OCI-M2 (cell line): ENCODE results near the gene EEPD1.

Experiments used
- DNase-seq: peaks from one replicate; lab custom pipeline; 2025; ENCODE audit not compliant: unreplicated experiment; lab: John Stamatoyannopoulos, UW

The EEPD1 gene

DNA sequence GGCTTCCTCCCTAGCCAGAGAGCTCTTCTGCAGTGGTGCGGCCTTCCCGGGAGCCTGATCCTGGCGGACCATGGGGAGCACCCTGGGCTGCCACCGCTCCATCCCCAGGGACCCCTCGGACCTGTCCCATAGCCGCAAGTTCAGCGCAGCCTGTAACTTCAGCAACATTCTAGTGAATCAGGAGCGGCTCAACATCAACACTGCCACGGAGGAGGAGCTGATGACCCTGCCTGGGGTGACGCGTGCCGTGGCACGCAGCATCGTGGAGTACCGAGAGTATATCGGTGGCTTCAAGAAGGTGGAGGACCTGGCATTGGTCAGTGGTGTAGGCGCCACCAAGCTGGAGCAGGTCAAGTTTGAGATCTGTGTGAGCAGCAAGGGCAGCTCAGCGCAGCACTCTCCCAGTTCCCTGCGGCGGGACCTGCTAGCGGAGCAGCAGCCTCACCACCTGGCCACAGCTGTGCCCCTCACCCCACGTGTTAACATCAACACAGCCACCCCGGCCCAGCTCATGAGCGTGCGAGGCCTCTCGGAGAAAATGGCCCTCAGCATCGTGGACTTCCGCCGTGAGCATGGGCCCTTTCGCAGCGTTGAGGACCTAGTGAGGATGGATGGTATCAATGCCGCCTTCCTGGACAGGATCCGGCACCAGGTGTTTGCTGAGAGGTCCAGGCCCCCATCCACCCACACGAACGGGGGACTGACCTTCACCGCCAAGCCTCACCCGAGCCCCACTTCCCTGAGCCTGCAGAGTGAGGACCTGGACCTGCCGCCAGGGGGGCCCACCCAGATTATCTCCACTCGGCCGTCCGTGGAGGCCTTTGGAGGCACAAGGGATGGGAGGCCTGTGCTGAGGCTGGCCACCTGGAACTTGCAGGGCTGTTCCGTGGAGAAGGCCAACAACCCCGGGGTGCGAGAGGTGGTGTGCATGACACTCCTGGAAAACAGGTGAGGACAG, 1.5 kb downstream of the EEPD1 start:
- no peak for DNase-seq

DNA sequence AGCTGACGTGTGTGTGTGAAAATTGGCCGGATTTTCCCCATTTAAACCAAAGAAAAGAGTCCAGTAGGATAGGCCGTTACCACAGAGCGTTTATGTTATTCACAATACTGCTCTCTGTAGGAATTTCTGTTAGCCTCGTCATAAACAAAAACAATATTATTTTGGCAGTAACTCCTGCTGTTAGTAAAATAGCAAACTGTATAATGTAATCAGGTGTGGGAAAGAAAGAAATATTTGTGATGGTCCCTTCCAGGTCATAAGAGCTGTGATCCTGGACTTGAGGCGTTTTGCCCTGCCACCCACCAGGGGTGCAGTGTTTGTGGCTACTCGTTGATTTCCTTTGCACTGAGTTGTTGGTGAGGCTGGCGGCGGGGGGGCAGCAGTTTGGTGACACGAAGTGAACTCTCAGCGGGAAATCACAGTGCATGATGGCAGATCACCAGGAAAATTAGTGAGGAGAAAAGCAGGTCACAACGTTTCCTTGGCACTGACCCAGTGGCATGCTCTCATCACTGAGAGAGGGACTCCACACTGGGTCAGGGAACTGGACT, 2.8 kb downstream of the EEPD1 start:
- DNase-seq = no peak

DNA sequence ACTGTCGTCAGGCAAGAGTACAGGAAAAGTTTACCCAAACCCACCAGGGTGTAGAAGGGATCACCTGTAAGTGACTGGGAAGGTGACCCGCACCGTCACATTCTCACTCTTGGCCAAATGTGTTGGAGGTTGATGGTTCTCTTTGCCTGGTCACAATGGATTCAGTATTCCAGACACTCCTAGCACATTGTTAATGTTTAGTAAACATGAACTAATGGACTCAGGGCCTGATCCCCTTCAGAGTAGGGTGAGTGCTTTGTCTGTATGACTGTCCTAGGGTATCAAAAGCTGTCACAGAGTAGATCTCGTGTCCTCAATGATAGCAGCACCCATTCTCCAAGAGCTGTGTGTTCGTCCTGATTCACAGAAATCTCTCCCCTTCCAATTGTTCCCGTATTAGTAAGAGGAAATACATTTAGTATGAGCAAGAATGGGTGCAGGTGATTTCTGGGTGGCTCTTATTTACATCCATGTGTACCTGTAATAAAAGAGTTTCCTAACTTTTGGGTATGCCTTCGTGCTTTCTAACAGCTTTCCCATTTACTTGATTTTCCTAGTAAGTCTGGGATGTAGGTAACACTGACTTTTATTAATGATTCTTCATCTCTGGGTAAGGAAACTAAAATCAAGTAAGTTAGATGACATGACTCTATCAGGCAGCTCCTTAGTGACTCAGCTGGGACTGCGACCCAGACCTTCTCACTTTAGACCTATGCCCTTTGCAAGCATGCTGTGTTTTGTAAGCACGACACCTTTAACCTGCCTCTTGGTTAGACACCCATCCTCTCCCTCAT, 4.7 kb downstream of the EEPD1 start:
- no peak for DNase-seq

DNA sequence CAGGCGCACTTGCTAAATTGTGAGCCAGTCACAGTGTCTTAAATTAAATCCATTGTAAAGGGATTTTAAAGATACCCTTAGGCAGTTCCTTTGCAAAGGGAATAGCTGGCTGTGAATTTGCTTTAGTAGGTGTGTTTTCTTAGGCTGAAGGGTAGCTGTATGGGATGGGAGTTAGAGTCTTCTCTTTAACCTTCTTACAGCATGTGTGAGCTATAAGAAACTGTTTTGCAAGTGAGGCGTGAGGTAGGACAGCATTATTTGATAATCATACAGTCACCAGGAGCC, 5.2 kb downstream of the EEPD1 start:
- no peak for DNase-seq

DNA sequence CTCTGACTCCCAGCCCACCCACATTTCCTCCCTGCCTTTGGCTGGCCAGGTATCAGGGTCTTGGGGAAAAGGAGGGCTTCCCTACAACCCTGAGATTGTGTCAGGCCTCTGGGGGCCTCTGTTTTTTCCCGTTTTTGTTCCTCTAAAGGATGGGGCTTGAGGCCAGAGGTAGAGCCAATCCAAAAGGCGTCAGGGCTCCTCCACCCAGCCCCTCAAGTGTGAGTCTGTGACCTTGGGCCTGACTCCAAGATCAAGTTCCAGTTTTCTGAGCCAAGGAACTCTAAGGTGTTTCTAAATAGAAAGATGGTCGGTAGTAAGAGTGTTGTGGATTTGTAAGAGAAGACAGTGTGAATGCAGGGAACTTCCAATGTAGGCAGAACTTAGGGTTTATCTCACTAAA, 6.6 kb downstream of the EEPD1 start:
- no peak for DNase-seq

DNA sequence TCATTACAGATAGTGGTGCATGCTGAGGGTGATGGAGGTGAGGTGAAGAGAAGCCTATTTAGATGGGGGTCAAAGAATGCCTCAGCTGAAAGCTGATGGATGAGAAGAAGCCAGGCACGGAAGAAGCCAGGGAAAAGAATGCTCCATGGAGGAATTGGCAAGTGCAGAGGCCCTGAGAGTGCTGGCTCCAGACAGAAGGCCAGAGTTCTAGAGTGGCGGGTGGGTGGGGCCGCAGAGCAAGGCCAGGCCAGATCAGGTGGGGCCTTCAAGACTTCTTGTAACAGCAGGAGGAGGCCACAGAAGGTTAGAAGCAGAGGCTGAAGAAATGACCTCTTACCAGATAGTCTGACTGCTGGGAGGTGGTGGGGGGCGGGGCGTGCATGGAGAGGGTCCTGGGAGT, 7.3 kb downstream of the EEPD1 start:
- no peak for DNase-seq

DNA sequence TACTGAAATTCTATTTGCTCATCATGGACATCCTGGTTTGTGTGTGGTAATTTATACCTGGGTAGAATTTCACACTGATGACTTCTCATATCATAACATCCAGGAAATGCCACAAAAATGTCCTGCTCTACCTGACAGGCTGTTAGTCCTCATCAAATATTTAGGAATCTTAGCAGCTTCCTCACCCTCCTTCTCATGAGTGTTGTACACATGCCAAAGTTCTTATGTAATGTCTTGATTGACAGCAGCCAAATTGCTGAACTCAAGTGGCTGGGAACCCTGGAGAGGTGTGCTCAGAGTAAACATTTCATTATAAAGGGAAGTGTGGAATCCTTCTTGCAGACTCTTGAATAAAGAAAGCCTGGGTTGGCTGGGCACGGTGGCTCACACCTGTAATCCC, 8.9 kb downstream of the EEPD1 start:
- DNase-seq = no peak

DNA sequence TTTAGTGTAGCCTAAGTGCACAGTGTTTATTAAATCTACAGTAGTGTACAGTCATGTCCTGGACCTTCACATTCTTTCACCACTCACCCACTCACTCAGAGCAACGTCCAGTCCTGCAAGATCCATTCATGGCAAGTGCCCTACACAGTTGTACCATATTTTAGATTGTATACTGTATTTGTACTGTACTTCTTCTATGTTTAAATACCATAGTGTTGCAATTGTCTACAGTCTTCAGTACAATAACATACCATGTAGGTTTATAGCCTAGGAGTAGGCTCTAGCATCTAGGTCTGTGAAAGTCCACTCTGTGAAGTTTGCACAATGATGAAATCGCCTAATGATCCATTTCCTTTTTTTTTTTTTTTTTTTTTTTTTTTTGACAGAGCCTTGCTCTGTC, 12.0 kb downstream of the EEPD1 start:
- no peak for DNase-seq

DNA sequence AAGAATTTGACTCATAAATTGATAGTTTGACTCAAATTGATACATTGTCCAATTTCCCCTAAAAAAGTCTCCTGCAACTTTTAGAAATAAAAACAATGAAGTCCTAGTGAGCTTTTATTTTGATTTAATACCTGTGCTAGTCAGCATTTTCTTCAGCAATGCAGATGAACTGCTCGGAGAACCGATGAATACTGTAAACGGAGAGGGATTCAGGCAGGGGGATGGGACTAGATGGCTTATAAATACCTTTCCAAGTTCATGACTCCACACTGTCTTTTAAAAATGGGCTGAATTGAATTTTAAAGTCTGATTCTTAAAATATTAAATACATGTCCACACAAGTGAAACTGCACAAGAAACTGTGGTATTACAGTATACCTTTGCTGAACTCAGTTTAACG, 12.7 kb downstream of the EEPD1 start:
- no peak for DNase-seq

DNA sequence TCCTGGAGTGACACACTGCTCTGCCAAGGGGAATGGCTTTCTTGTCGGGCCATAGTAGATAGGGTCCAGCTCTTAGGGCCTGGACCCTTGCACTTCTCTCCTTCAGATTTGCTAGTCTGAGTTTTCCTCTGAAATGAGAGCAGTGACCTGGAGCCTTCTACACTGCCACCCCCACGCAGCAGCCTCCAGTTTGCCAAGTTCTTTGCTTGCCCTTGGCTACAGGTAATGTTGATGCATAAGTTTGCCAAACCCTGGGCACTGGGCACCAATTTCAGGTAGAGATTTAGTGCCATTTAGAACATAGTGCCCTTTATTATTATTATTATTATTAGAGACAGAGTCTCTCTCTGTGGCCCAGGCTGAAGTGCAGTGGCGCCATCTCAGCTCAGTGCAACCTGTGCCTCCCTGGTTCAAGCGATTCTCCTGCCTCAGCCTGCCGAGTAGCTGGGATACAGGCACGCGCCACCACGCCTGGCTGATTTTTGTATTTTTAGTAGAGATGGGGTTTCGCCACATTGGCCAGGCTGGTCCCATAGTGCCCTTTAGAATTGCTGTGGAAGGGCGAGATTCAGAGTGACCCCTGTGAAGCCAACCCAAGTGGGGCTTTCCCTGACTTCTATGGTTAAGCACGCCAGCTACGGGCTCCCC, 14.5 kb downstream of the EEPD1 start:
- DNase-seq = no peak

DNA sequence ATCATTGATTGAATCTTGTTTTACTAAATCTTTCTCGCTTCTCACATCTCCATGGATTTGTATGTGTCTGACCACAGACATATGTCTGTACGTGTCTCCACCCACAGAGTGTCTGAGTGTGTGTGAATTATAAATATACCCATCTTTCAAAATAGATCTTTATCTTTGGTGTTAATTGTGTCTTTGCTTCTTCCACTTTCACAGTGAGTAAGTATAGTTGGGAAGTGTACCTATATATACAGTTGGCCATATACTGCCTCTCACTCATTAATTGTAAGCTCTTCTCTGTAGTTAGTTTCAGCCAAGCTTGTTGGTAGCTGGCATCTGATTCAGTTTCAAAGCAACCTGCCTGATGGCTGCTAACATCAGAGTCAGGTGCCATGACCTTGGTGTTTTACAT, 18.4 kb downstream of the EEPD1 start:
- DNase-seq = no peak

DNA sequence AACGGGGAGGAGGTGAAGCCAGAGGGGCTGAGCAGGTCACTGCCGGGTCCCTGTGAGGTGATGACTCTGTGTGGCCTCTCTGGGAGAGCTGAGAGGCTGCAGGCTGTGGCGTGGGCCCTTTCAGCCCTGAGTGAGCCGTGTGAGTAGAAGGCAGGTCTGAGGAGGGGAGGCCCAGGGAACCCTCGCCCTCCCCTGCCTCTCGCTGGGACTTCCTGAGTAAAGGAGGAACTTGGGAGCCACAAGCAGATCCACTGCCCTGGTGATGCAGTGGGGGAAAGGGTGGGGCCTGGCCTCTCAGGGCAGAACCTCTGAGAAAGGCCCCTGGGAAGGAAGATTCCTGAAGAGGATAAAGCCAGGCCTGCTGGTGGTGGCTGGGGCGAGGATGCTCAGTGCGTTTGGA, 22.8 kb downstream of the EEPD1 start:
- no peak for DNase-seq

DNA sequence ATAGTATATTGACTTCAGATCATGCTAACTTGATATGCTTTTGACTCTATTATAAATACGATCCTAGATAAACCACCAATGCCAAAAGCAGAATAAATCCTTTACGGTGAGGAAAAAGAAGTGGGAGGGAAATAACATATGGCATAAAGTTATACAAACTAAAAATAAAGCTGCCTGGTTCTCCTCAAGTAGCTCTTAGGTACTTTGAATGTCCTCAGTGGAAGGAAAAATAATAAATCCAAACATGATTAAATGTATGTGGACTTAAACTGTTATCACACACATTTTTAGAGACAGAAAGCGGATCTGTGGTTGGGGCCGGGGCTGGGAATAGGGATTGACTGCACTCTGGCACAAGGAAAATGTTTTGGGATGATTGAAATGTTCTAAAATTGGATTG, 23.6 kb downstream of the EEPD1 start:
- no peak for DNase-seq

DNA sequence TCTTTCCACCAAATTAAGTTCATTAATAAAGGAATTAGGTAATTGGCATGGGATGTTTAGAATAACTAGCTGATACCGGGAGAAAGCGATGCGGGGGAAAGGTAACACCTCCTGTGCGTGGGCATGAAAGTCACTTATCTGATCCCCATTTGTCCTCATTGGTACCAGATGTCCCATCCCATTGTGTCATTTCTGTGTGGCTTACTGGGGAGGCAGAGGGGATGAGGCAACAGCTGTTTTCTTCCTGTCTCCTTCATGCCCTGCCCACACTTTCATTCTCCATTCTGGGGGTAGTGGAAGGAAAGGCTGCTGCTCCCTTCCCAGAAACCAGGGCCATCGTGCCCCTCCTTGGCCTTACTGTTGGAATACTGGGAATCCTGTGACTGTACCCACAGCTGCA, 27.1 kb downstream of the EEPD1 start:
- DNase-seq = no peak

DNA sequence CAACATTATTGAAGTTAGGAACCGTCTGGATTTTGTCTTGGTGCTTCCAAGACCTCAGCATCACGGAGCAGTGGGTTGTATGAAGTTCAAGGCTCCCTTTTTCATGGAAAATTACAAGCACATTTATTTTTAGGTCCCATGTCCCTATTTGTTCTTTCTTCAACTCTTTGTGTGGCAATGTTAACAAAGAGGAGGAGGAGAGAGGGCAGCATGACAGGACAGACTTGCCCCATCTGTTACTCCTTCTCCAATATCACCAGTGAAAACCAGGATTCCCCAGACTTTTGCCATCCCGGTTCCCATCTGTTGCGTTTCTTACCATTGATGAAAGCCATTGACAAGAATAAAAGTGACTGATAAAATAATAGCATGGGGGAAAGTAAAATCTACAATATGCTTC, 28.6 kb downstream of the EEPD1 start:
- no peak for DNase-seq

DNA sequence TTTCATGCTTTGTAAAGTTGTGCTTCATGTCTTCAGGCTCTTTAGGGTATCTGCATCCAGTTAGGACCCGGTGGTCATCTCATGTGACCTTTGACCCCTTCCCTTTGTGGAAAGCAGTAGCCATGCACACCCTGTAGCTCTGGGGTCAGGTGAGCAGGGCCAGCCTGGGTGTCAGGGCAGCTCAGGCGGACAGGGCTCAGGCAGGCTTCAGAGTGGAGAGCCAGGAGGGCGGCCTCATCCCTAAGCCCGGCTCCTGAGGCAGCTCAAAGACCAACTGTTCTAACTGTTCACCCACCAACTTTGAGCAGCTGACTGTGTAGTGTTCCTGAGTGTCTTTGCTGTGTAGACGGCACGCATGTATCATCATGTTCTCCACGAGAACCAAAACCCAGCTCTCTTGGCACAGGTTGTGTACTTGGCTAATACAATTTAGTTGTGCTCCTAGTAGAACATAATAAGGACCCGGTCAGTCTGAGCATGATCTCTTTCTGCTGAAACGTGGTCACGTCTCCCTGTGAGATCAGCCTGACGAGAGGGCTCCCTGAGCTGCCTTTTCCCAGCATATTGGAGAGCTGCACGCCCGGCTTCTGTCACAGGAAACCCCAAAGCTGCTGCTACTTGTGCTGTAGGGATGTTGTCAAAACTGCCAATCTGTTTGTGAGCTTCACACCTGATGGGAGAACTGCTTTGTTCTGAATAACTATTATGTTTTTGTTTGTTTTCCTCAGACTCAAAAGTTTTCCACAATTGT, 30.0 kb downstream of the EEPD1 start:
- no peak for DNase-seq

DNA sequence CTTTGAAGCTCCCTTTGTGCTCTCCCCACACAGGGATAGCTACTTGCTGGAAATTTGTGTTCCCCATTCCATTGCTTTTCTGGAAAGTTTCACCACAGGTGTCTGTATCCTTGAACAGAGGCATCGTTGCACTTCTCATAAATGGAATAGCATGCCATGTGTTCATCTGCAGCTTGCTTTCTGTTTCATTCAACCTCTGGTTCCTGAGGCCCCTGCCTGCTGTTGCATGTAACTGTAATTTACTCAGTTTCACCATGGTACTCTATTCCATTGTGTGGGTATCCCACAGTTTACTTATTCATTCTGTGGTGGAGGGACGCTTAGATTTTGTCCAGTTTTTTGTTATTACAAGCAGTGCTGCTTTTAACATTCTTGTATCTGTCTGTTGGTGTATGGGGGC, 32.0 kb downstream of the EEPD1 start:
- DNase-seq = no peak

DNA sequence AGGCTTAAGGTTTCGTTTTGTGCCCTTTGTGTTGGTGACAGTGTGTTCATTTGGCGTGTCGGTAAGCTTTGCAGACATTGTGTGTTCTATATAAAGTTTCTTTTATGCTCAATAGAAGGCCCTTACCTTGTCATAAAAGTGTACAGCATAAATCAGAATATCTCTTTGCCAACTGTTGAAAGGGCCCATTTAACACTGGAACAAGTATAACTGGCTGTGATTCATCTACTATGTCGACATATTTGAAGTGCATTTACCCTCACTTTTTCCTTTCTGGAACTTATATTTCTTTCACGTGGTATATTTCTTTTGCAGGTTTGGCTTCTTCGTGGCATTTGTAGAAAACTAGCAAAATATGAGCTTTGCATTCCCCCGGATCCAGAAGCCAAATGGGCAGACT, 32.7 kb downstream of the EEPD1 start:
- DNase-seq = no peak

DNA sequence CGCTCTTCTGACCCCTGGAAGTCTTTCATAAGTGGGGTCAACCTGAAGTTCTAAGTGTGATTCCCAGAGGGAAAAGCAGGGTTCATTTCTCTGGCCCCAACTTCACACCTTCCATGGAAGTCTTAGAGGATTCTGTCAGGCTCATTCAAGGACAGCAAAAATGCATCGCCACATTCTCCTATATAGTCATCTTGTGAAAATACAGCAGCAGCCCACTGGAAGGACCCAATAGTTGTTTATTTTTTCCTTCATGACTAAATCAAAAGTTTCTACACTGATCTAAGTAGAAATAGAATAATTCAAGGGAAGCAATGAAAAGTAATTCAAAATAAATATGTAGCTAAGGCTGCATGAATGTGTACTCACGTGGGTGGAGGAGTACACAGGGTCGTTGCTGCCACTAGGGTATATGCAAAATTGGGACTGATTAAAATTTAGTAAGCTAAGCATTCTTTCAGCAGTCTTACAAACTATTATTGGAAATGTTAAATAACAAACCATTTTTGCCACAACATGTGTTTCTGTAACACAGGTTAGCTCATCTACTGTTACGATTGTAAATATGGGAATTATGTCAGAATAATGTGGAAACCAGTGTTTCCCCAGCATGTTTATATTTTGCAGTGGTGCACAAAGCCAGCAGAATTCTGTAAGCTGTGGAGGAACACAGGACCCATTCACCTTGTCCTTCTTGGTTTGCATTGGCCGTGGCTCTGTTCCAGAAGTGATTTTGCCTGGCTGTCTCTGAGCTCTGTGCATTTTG, 33.5 kb downstream of the EEPD1 start:
- DNase-seq = no peak

DNA sequence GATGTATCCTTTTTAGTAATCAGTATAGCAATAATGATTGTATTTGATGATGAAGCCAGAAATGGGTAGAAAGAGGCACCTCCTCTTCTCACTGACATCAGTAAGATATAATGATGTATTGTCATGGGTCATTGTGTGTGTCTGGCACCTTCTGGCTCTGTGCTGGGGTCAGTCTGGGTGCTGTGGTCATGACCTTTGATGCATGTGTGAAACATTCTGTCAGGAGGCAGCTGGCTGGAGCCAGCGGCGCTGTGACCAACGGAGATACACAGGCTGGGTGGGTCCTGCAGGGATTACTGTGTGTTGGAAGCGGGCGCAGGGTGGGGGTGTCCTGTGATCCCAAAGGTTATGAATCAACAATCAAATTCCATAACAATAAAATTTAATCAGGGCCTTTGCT, 35.2 kb downstream of the EEPD1 start:
- DNase-seq = no peak
